K562 (cell line): ENCODE data around the gene CEP19. TPM values are rescaled to one million over a fixed set of nuclear protein-coding genes. Genes with fewer than 3 reads are reported as not detected.

ENCODE experiments used
- ATAC-seq: fragments of 200-7000 bp; cut with Tn5 transposase; 3 replicates; pipeline ENCODE4 v1.9.1; 2020; ENCODE audit warnings: moderate library complexity
- BruUV-seq: library from RNA; stranded (reverse); fragments of 400-500 nt; replicated peaks from 2 replicates; lab custom pipeline; 2021; lab: Mats Ljungman, UMichigan
- CTCF ChIA-PET: fragments of 300-600 bp; formaldehyde crosslinking; extraction: SDS; loops from one replicate; lab custom pipeline; 2021; ENCODE audit warnings: low intra/inter-chr PET ratio; lab: Yijun Ruan, JAX
- POLR2A ChIA-PET: fragments of 300-600, 350-650 bp; sonication (Branson Sonifier 250); formaldehyde crosslinking; extraction: SDS; loops from one replicate; lab custom pipeline; 2021; ENCODE audit warnings: antibody characterized with exemption, inconsistent platforms; lab: Yijun Ruan, JAX
- DNase-seq, 4 experiments: peaks; one replicate each; pipeline versions ENCODE4 v3.0.0 to v3.0.0-alpha.2; 2011 to 2018; ENCODE audit warnings: low spot score in 3 of 4, mixed read lengths in 3 of 4; ENCODE audit errors: extremely low read depth in 1 of 4
- FAIRE-seq: peaks from 2 replicates; lab custom pipeline; 2011; peaks lifted over from hg19 to GRCh38; lab: Jason Lieb, UNC
- H2AFZ ChIP-seq: 2 replicates; pipeline ENCODE4 v1.6.0; 2011; ENCODE audit warnings: low read depth, low read length, control low read depth, inconsistent platforms
- H3K27ac ChIP-seq: fragments of 200-600 bp; 3 replicates; pipeline ENCODE4 v1.8.0; 2011; ENCODE audit warnings: low read depth, mild to moderate bottlenecking, control low read depth, inconsistent platforms, low read length, moderate library complexity, mixed read lengths; ENCODE audit errors: extremely low read depth
- H3K27me3 ChIP-seq, 2 experiments: fragments of 300-600 bp in 1 of 2; 2 replicates in 1 of 2; 3 replicates in 1 of 2; pipeline versions ENCODE4 v1.6.0 to v1.8.0; 2011; ENCODE audit warnings: inconsistent platforms in 2 of 2, low read length in 2 of 2, mild to moderate bottlenecking in 1 of 2, mixed read lengths in 1 of 2, moderate library complexity in 1 of 2; ENCODE audit not compliant: control insufficient read depth in 2 of 2, insufficient read depth in 2 of 2
- H3K36me3 ChIP-seq: fragments of 300-600 bp; 3 replicates; pipeline ENCODE4 v1.8.0; 2011; ENCODE audit warnings: mild to moderate bottlenecking, low read length, inconsistent platforms; ENCODE audit not compliant: control insufficient read depth, insufficient read depth
- H3K4me1 ChIP-seq, 2 experiments: fragments of 200-600 bp in 1 of 2; replicated peaks in 1 of 2; 2 replicates in 1 of 2; 3 replicates in 1 of 2; pipeline versions ENCODE4 v1.5.1 to v1.8.0; 2011; ENCODE audit warnings: inconsistent platforms in 2 of 2, low read length in 2 of 2, mild to moderate bottlenecking in 1 of 2, mixed read lengths in 1 of 2, moderate library complexity in 1 of 2; ENCODE audit not compliant: control insufficient read depth in 2 of 2, insufficient read depth in 2 of 2
- H3K4me2 ChIP-seq: 2 replicates; pipeline ENCODE4 v1.6.1; 2011; ENCODE audit warnings: low read length, control low read depth, inconsistent platforms, mixed read lengths; ENCODE audit not compliant: insufficient read depth
- H3K4me3 ChIP-seq: fragments of 200-600 bp; sonication (generic), shearing (Covaris generic); 2 replicates; pipeline ENCODE4 v1.5.1; 2016; ENCODE audit warnings: control low read depth, inconsistent platforms
- H3K79me2 ChIP-seq: fragments of 200-600 bp; 3 replicates; pipeline ENCODE4 v1.8.0; 2011; ENCODE audit warnings: low read length, inconsistent platforms; ENCODE audit not compliant: control insufficient read depth, insufficient read depth
- H3K9ac ChIP-seq, 2 experiments: 2 replicates each; pipeline versions ENCODE4 v1.6.0 to v1.6.1; 2011; ENCODE audit warnings: low read depth in 2 of 2, low read length in 2 of 2, control low read depth in 1 of 2, inconsistent platforms in 1 of 2, mild to moderate bottlenecking in 1 of 2, mixed read lengths in 1 of 2; ENCODE audit not compliant: insufficient read depth in 1 of 2
- H3K9me1 ChIP-seq: one replicate; pipeline ENCODE4 v1.6.0; 2011; ENCODE audit warnings: inconsistent platforms, mild to moderate bottlenecking, low read length, moderate library complexity; ENCODE audit not compliant: control insufficient read depth, insufficient read depth
- H3K9me3 ChIP-seq: replicated peaks from 2 replicates; pipeline ENCODE4 v1.5.1; 2011; ENCODE audit warnings: low read depth, low read length, inconsistent platforms; ENCODE audit not compliant: control insufficient read depth, insufficient read depth
- H4K20me1 ChIP-seq: replicated peaks from 2 replicates; pipeline ENCODE4 v1.6.1; 2011; ENCODE audit warnings: low read length, inconsistent platforms, mixed read lengths; ENCODE audit not compliant: control insufficient read depth, insufficient read depth
- CBFA2T3 ChIP-seq: fragments of 450-650 bp; IDR thresholded peaks from 2 replicates; pipeline ENCODE4 v1.6.1; 2017
- CTBP1 ChIP-seq: fragments of 450-650 bp; IDR thresholded peaks from 2 replicates; pipeline ENCODE4 v1.6.1; 2016; ENCODE audit warnings: borderline replicate concordance
- ZNF740 ChIP-seq, 3 experiments: fragments of 200-800 bp in 1 of 3; sonication (Bioruptor generic) in 1 of 3; sonication (generic) in 1 of 3; formaldehyde crosslinking in 1 of 3; IDR thresholded peaks; 2 replicates each; pipeline versions ENCODE4 v1.6.1 to v1.8.0; 2016 to 2022; ENCODE audit warnings: mild to moderate bottlenecking in 2 of 3, missing compliant biosample characterization in 2 of 3, missing genetic modification characterization in 2 of 3, missing genetic modification reagents in 1 of 3
- WGBS: fragments of 100-300 bp; shearing (Covaris generic); methylation state at CpG from one replicate; pipeline ENCODE4 v1.1.6; 2016; ENCODE audit warnings: low coverage, mixed read lengths; ENCODE audit not compliant: insufficient coverage; ENCODE audit errors: missing lambda C conversion rate; 5-methylcytosine and 5-hydroxymethylcytosine counted together
- in situ Hi-C: fragments of 300-500 bp; cut with MboI; formaldehyde crosslinking; loops from 4 replicates; pipeline ENCODE4 v1.15.0; 2018; ENCODE audit warnings: inconsistent platforms, mixed read lengths
- intact Hi-C: fragments of 100-400 bp; cut with micrococcal nuclease; formaldehyde crosslinking; loops from 2 replicates; pipeline ENCODE4 v1.14.2; 2022
- polyA plus RNA-seq, 8 experiments: library from polyadenylated mRNA; depleted of rRNA in 4 of 8; stranded (reverse) in 5 of 8; unstranded in 3 of 8; fragments of >200 nt; fragmentation: Nextera tagmentation in 2 of 8; fragmentation: Illumina TruSeq in 1 of 8; extraction: Ambion mirVana in 2 of 8; extraction: Trizol in 1 of 8; gene quantifications; 2 replicates each; pipeline versions ENCODE4 v1.2.1 to v1.2.3, GENCODE V29; 2011 to 2014; ENCODE audit warnings: inconsistent platforms in 1 of 8, missing spikeins in 1 of 8
- total RNA-seq, 7 experiments: library from RNA; depleted of rRNA in 6 of 7; stranded (reverse); fragments of >200 nt in 6 of 7; fragmentation: Illumina TruSeq in 2 of 7; extraction: Trizol in 2 of 7; gene quantifications; 2 replicates each; pipeline versions ENCODE4 v1.2.1 to v1.2.3, GENCODE V29; 2011 to 2021; ENCODE audit warnings: low replicate concordance in 1 of 7

The CEP19 gene
- total and polyA plus RNA-seq, 9 of the 15 experiments (the other 6 are each of a cell fraction or from before 2014, with no cell fraction given) = 2.5 to 4.5 (median 3.7) TPM

GRCh38 chr3:196666001-196666867, 45.8 kb downstream of the CEP19 start:
- ChIA-PET POLR2A (interaction anchor here (1.1 to 1.3 kb wide), 2 partner anchors 11 to 22 kb away, joined by 3 to 4 read pairs; no protein-coding TSS in a partner anchor), CTCF (no interaction called here)
- ATAC-seq = no peak; the same call in none of the 3 replicates
- H3K27ac ChIP-seq = no peak overlapping the region
- 61% methylated on average over 23 of the region's 23 CpGs for WGBS
- H3K4me3 ChIP-seq = no peak overlapping the region
- no peaks in the 10 kb centered on the region for H3K79me2 ChIP-seq
- no peaks in the 10 kb centered on the region for H3K27me3 ChIP-seq
- TF ChIP-seq ZNF740 (CRISPR knock-in tag; IDR thresholded peaks at IDR 0.05) = no peak
- TF ChIP-seq ZNF740 (tag; IDR thresholded peaks at IDR 0.05) = no peak
- 0 out of 2 replicates have a peak, but pooled peaks have one; percentile 7 for TF ChIP-seq CBFA2T3
- TF ChIP-seq CTBP1 = 0 out of 2 replicates have a peak, but pooled peaks have one; percentile 10
- H4K20me1 ChIP-seq = no peaks in the 10 kb centered on the region
- peaks cover 6% of the 10 kb centered on the region; the same call in 2 of the 3 replicates for H3K36me3 ChIP-seq
- peaks cover 22 to 25% of the 10 kb centered on the region in 2 experiments for H3K4me1 ChIP-seq
- BruUV-seq = no TSS peak
- FAIRE-seq = no peak
- DNase-seq = no peak
- H2AFZ ChIP-seq = peak overlapping the region; percentile 37; the same call in 1 of the 2 replicates
- H3K9me3 ChIP-seq = no peaks in the 10 kb centered on the region
- no peak overlapping the region for H3K4me2 ChIP-seq
- in situ Hi-C loops (no loop called here), intact Hi-C loops (no loop called here)
- H3K9me1 ChIP-seq = no peaks in the 10 kb centered on the region
- peak overlapping the region in 1 of 2 experiments; percentile 5; a peak in 1 of 4 replicates for H3K9ac ChIP-seq
